ENCODE data around the gene JUP. TPM values are rescaled to one million over a fixed set of nuclear protein-coding genes. Genes with fewer than 3 reads are reported as not detected.

The JUP gene
- total RNA-seq, 4 donors from 2014 or later = 22.7 to 96.3 (median 57.6) TPM

GRCh38 chr17:41803049-41804020, 16.8 kb upstream of the JUP start:
- TF ChIP-seq CTCF (IDR thresholded peaks at IDR 0.05; ENCODE audit: low read depth) = no peak

GRCh38 chr17:41801374-41802271, 15.1 kb upstream of the JUP start:
- TF ChIP-seq CTCF (IDR thresholded peaks at IDR 0.05; ENCODE audit: low read depth) = no peak

- TF ChIP-seq CTCF (IDR thresholded peaks at IDR 0.05; ENCODE audit: low read depth) = no peak
These were observed 14.3 kb upstream of the JUP start for GRCh38 chr17:41800601-41801373.

GRCh38 chr17:41799366-41799765, 12.9 kb upstream of the JUP start:
- no peak for TF ChIP-seq CTCF (IDR thresholded peaks at IDR 0.05; ENCODE audit: low read depth)

- no peak for TF ChIP-seq CTCF (IDR thresholded peaks at IDR 0.05; ENCODE audit: low read depth)
These were observed 10.9 kb upstream of the JUP start for GRCh38 chr17:41797377-41797776.

- no peak for TF ChIP-seq CTCF (IDR thresholded peaks at IDR 0.05; ENCODE audit: low read depth)
These were observed 9.8 kb upstream of the JUP start for GRCh38 chr17:41796121-41796895.
